HG02981 (cell line): ENCODE results near the gene MRC2.
"Not testable (repeated sequence)": the region's sequence is repeated elsewhere in the genome, so short reads cannot be mapped to it uniquely, and the experiment has no call there.

Source experiments
- ATAC-seq: cut with Tn5 transposase; IDR thresholded peaks from one replicate; pipeline ENCODE4 v1.9.1; 2021; ENCODE audit warnings: mild to moderate bottlenecking, moderate library complexity; ENCODE audit not compliant: unreplicated experiment

The MRC2 gene

DNA sequence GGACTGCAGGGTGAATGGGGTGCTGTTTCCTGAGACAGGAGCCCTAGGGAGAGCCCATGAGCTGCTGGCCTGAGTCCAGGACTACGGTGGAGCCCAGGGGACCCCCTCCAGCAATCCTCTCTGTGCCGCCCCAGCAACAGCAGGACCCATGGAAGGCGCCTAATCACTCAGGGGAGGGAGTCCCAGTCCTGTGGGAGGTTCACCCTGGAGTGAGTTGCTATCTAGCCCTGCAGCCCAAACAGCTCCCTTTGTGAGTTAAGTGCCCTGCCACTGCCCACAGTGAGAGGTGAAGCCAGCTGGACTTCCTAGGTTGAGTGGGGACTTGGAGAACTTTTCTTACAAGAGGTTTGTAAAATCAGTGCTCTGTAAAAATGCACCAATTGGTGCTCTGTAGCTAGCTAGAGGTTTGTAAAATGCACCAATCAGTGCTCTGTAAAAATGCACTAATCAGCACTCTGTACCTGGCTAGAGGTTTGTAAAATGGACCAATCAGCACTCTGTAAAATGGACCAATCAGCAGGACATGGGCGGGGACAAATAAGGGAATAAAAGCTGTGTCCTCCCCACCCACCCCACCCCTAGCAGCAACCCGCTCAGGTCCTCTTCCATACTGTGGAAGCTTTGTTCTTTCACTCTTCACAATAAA, 67.7 kb downstream of the MRC2 start:
- not testable (repeated sequence) for ATAC-seq

GRCh38 chr17:62696256-62696655, 68.8 kb downstream of the MRC2 start:
- no peak for ATAC-seq

DNA sequence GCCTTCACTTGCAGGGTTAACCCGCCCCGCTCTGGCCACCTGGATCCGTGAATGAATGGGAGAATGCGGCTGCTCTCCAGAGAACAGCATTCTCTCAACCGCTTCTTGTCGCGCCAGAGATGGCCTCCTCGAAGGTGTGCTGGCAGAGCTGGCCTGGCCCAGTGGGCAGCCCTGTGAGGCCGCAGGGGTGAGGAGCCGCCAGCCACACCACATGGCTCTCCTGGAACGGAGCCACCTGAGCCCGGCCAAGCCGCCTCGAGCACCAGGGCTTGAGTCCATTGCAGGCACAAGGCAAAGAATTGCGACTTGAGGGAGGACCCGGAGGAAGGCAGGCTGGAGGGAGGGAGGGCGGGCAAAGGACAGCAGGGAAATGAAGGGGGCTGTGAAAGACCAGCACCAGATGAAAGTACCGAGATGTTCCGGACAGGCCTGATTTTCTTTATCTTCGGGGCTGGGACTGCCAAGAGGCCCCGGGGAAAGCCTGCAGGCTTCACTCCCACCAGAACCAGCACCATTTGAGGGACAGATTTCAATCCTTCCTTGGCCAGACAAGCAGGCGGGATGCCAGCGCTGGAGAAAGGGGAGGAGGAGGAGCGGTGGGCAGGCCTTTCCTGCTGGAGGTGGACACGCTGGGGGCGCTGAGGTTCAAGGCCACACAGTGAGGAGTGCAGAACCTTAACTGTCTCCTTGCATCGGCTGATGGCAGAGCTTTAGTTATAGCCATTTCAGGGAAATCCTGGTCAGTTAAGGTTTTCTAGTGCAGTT, 69.4 kb downstream of the MRC2 start:
- ATAC-seq, result no peak

GRCh38 chr17:62698459-62698858, 71.0 kb downstream of the MRC2 start:
- not testable (repeated sequence) for ATAC-seq

- no peak for ATAC-seq
Measured at GRCh38 chr17:62700964-62701705, 73.7 kb downstream of the MRC2 start.

DNA sequence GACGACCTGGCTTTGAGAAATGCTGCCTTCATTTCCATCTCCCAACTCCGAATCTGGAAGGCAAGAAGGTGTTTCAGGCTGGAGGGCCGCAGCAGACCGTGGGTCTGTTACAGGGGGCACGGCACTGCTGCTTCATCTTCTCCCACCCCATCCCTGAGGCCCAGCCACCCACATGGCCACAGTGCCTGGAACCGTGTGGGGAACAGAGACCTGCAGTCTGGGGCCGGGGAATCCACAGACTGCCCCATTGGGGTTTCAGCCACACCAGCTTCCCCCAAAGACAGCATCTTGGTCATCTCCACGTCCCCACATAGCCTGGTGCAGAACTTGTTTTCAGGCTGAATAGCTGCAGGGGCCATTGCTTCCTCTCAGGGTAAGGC, 74.2 kb downstream of the MRC2 start:
- no peak for ATAC-seq

DNA sequence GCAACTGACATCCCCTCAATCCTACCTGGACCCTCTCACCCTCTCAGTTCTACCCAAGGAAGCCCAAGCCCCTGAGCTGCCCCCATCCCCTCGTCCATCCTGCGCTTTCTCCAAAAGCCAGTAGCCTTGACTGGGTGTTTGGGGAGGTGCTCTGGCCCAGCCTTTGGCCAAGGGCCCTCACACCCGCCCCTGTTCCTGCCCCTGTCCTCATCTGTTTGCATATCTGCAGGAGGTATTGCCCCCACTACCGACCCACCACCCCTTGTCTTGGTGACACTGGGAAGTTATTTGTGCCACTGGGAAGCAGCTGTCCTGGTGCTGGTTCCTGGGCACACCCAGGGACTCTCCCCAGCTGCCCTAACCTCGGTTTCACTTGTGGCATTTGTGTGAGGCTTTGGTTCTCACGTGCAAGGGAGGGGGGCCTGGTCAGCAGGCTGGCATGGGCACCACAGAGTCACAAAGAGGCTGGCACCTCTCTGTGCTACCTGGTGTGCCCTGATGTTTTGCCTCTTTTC, 75.3 kb downstream of the MRC2 start:
- no peak for ATAC-seq

GRCh38 chr17:62703261-62703775, 75.8 kb downstream of the MRC2 start:
- ATAC-seq, result no peak

DNA sequence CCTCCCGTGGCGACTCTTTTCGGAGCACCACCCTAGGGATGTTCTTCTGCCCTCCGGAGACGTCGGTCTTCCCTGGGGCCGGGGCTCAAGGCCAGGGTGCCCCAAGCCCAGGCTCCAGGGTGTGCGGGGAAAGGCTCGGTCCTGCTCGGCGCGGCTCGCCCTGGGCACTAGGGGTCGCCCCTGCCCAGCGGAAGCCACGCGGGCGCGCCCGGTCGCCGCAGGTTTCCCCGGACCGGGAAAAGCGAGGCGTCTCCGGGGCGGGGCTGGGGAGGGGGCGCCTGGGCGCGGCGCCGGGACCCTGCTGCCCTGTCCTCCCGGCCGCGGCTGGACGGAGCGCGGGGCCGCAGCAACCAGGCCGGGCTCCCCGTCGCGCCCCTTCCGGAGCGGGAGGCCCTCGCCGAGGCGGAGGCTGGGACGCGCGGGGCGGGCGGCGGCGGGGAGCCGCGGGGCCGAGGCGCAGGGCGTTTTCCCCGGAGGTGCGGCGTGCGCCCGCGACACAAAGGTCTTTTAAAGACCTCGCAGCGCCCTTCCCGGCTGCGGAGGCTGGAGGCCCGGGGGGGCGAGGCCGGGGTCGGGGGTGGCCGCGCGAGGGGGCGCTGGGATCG, 76.4 kb downstream of the MRC2 start:
- peak; percentile 84 for ATAC-seq

DNA sequence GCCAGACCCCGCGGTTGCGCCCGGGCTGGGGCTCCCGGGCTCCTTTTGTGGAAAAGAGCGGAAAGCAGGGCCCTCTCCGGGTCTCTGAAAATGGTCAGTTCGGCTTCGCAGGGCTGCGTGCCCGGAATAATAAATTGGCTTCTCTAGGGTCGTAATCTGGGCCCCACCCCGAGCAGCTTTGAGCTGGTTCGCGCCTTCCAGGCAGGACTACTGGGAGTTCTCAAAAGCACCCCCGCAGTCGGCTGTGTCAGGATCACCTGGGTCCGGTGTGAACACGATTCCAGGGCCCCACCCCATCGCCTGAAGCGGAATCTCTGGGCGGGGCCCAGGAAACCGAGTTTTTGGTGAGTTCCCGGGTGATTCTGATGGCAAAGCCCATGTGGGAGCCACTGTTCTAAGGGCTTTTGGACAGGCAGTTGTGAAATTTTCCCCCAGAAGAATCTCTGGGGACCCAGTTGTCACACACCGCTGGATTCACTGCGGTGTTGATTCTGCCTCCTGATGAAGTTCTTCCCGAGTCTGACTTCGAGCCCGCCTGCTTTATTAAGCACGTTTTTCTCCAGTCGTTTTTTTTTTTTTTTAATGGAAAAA, 77.0 kb downstream of the MRC2 start:
- no peak for ATAC-seq

GRCh38 chr17:62705156-62705777, 77.8 kb downstream of the MRC2 start:
- ATAC-seq, result no peak

- no peak for ATAC-seq
Measured at GRCh38 chr17:62705778-62706597, 78.5 kb downstream of the MRC2 start.

GRCh38 chr17:62706598-62707424, 79.3 kb downstream of the MRC2 start:
- ATAC-seq, result no peak

DNA sequence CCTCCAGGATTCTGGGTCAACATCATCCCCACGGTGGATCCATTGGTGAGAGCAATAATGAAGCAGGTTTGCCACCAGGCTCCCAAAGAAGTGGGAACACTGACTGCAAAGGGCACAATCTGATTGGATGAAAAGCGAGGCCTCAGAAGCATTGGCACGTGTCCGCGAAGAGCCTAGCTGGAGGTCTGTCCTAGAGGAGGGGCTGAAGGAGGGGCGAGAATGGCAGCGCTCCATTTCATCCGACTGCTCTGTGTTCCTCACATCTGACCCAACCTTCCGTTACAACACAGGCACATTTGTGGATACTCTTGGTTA, 79.9 kb downstream of the MRC2 start:
- no peak for ATAC-seq

- no peak for ATAC-seq
Measured at GRCh38 chr17:62708587-62708986, 81.1 kb downstream of the MRC2 start.

DNA sequence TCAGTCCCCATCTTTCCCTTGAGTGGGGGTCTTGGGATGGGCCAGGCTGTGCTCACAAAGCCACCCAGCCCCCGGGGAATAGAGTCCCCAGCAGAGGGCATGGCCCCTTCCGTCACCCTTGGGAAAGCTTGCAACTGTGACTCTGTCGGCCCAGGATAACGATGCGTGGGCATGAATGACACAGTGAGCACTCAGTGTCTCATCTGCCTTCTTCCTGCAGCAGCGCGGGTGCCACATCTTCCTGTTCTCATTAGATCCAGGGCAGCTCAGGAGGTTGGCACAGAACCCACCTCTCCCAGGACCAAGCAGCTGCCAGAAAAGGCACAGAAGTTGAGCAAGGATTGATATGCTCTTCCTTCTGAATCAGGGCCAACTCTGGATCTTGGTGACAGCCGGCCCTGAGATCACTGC, 84.7 kb downstream of the MRC2 start:
- ATAC-seq, result no peak

GRCh38 chr17:62713086-62713881, 85.8 kb downstream of the MRC2 start:
- ATAC-seq, result no peak
